MG63 (cell line): ENCODE measurements around the gene ZNF358. TPM values are rescaled to one million over a fixed set of nuclear protein-coding genes. Genes with fewer than 3 reads are reported as not detected.
A peak's percentile ranks its signal among the peaks of the same experiment; 100 is the strongest.

Source experiments
- DNase-seq: peaks from one replicate; pipeline ENCODE4 v3.0.0-alpha.2; 2020
- H3K27me3 ChIP-seq: fragments of 250-450 bp; sonication (Bioruptor Pico); 2 replicates; pipeline ENCODE4 v1.5.1; 2020; ENCODE audit warnings: mild to moderate bottlenecking, moderate library complexity
- H3K36me3 ChIP-seq: fragments of 250-450 bp; sonication (Bioruptor Pico); 2 replicates; pipeline ENCODE4 v1.5.1; 2020; ENCODE audit warnings: mild to moderate bottlenecking, moderate library complexity
- H3K4me3 ChIP-seq: fragments of 250-450 bp; sonication (Bioruptor Pico); 2 replicates; pipeline ENCODE4 v1.5.1; 2020; ENCODE audit warnings: mild to moderate bottlenecking, moderate library complexity
- H3K9me3 ChIP-seq: fragments of 250-450 bp; sonication (Bioruptor Pico); 2 replicates; pipeline ENCODE4 v1.5.1; 2020; ENCODE audit warnings: mild to moderate bottlenecking, moderate library complexity
- total RNA-seq: library from RNA; depleted of rRNA; stranded (reverse); fragments of >200 nt; shearing (Covaris generic); gene quantifications from 2 replicates; pipeline ENCODE4 v1.2.3, GENCODE V29; 2014; ENCODE audit warnings: low replicate concordance

Gene ZNF358
- total RNA-seq, 1 experiment from 2014 or later, result 44.9 TPM

DNA sequence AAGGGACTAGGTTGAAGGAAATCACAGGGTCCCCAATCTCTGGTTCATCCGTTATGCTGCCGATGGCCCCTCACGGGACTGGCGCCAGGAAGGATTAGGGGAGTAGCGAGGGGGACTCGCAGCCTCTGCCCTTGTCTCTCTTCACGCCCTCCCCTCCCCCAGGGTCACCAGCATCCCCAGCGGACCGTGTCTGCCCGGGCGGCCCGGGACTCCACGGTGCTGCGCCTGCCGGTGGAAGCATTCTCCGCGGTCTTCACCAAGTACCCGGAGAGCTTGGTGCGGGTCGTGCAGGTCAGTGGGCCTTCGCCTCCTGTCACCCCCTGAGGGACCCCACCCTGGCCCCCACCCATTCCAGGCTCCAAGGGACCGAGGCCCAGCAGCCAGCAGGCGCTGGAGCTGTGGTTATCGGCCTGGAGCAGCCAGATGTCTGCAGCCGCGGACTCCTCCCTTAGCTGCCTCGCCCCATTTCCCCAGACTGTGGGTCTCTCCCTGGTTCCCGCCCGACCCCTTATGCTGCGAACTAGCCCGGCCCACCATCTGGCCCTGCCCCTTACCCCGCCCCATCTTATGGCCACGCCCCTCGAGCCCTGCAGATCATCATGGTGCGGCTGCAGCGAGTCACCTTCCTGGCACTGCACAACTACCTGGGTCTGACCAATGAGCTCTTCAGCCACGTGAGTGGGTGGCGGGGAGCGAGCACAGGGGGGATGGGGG lies 25.0 kb downstream of the ZNF358 start:
- Histone ChIP-seq H3K27me3 (no peaks in the 10 kb centered on the region), H3K36me3 (peaks cover 64% of the 10 kb centered on the region), H3K4me3 (no peak overlapping the region), H3K9me3 (no peaks in the 10 kb centered on the region)
- DNase-seq, result peak; percentile 71

DNA sequence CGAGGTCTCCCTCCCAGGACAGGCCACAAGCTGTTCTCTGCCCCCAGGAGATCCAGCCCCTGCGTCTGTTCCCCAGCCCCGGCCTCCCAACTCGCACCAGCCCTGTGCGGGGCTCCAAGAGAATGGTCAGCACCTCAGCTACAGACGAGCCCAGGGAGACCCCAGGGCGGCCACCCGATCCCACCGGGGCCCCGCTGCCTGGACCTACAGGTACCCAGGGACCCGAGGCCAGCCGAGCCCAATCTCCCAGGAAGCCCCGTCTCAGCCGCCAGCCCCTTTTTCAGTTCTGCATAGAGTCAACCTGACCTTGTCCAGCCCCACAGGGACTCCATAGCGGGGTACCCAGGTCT lies 25.5 kb downstream of the ZNF358 start:
- no peak overlapping the region for H3K4me3 ChIP-seq

DNA sequence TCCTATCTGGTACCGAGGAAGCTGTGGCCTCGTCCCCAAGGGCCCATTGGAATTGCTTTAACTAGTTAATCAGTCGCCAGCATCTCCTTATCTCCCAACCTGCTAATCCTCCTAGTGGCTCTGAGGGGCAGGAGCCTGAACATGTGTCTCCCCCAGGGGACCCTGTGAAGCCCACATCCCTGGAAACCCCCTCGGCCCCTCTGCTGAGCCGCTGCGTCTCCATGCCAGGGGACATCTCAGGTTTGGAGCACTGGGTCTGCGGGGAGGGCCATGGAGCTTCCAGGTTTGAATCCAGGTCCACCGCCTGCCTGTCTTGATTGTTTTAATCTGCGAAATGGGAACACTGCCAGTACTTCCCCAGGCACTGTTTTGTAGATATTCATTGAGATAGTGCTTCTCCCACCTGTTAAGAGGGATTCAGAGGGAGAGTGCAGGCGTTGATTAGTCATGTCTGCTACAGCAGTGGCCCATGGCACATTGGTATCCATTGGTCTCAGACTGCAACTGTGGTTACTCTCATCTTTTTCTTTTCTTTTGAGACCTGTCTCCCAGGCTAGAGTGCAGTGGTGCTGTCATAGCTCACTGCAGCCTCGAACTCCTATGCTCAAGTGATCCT lies 26.0 kb downstream of the ZNF358 start:
- no peak overlapping the region for H3K4me3 ChIP-seq
- no peaks in the 10 kb centered on the region for H3K27me3 ChIP-seq
- no peak for DNase-seq
- H3K36me3 ChIP-seq, result peaks cover 63% of the 10 kb centered on the region
- no peaks in the 10 kb centered on the region for H3K9me3 ChIP-seq

More for the DNA sequence above, 25.5 kb downstream of the ZNF358 start:
- DNase-seq, result no peak
- Histone ChIP-seq H3K9me3 (no peaks in the 10 kb centered on the region), H3K36me3 (peaks cover 64% of the 10 kb centered on the region), H3K27me3 (no peaks in the 10 kb centered on the region)

GRCh38 chr19:7542556-7543348 lies 26.8 kb downstream of the ZNF358 start:
- Histone ChIP-seq H3K27me3 (no peaks in the 10 kb centered on the region), H3K4me3 (no peak overlapping the region), H3K36me3 (peaks cover 55% of the 10 kb centered on the region), H3K9me3 (no peaks in the 10 kb centered on the region)
- DNase-seq, result no peak

- H3K36me3 ChIP-seq, result peaks cover 39% of the 10 kb centered on the region
- H3K4me3 ChIP-seq, result no peak overlapping the region
- no peak for DNase-seq
- no peaks in the 10 kb centered on the region for H3K9me3 ChIP-seq
- H3K27me3 ChIP-seq, result no peaks in the 10 kb centered on the region
Observed at GRCh38 chr19:7544626-7545025, 28.7 kb downstream of the ZNF358 start.

DNA sequence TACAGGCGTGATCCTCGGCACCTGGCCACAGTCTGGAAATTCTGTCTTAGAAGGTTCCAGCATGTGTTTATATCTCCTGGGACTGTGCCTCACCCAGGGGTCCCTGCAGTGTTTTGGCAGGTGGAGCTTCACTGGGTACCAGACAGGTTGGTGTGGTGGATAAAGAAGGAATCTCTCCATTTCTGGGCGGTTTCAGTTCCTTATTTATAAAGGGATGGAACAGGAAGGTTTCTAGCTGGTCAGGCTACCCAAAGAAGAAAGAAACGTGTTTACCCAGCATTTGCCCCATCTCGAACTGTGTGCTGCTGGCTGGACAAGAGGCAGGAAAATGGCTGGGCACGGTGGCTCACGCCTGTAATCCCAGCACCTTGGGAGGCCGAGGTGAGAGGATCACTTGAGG lies 29.4 kb downstream of the ZNF358 start:
- peaks cover 43% of the 10 kb centered on the region for H3K36me3 ChIP-seq
- H3K4me3 ChIP-seq, result no peak overlapping the region
- H3K9me3 ChIP-seq, result no peaks in the 10 kb centered on the region
- no peak for DNase-seq
- H3K27me3 ChIP-seq, result no peaks in the 10 kb centered on the region

DNA sequence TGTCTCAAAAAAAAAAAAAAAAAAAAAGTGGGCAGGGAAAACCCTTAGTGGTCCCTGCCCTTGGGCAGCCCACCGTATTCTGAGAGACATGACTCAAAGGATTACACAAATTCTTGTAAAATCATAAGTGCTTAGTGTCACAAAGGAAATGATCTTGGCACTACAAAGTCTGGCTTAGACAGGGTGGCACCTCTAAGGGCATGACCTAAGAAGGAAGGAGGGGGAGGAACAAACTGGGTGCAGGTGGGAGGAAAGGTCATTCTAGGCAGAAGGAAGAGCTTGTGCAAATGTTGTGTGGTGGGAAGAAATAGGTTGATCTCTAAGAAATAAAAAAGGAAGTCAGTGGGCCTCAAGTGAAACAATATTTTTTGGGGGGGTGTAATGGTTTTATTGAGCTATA lies 30.0 kb downstream of the ZNF358 start:
- Histone ChIP-seq H3K36me3 (peaks cover 44% of the 10 kb centered on the region), H3K27me3 (no peaks in the 10 kb centered on the region), H3K9me3 (no peaks in the 10 kb centered on the region), H3K4me3 (no peak overlapping the region)
- DNase-seq, result no peak

- Histone ChIP-seq H3K36me3 (peaks cover 41% of the 10 kb centered on the region), H3K27me3 (no peaks in the 10 kb centered on the region), H3K9me3 (no peaks in the 10 kb centered on the region), H3K4me3 (no peak overlapping the region)
- DNase-seq, result no peak
Observed at GRCh38 chr19:7547159-7547558, 31.3 kb downstream of the ZNF358 start.

- H3K9me3 ChIP-seq, result no peaks in the 10 kb centered on the region
- H3K4me3 ChIP-seq, result no peak overlapping the region
- H3K36me3 ChIP-seq, result peaks cover 29% of the 10 kb centered on the region
- no peak for DNase-seq
- H3K27me3 ChIP-seq, result no peaks in the 10 kb centered on the region
Observed at GRCh38 chr19:7549429-7550148, 33.7 kb downstream of the ZNF358 start.

GRCh38 chr19:7550169-7550770 lies 34.4 kb downstream of the ZNF358 start:
- DNase-seq, result no peak
- H3K4me3 ChIP-seq, result no peak overlapping the region

GRCh38 chr19:7550987-7551761 lies 35.3 kb downstream of the ZNF358 start:
- no peaks in the 10 kb centered on the region for H3K27me3 ChIP-seq
- DNase-seq, result no peak
- peaks cover 35% of the 10 kb centered on the region for H3K36me3 ChIP-seq
- H3K4me3 ChIP-seq, result no peak overlapping the region
- H3K9me3 ChIP-seq, result no peaks in the 10 kb centered on the region

More at GRCh38 chr19:7550169-7550770, 34.4 kb downstream of the ZNF358 start:
- H3K27me3 ChIP-seq, result no peaks in the 10 kb centered on the region
- H3K9me3 ChIP-seq, result no peaks in the 10 kb centered on the region
- H3K36me3 ChIP-seq, result peaks cover 31% of the 10 kb centered on the region

GRCh38 chr19:7552781-7553180 lies 36.9 kb downstream of the ZNF358 start:
- DNase-seq, result no peak
- Histone ChIP-seq H3K9me3 (no peaks in the 10 kb centered on the region), H3K4me3 (no peak overlapping the region), H3K36me3 (peaks cover 46% of the 10 kb centered on the region), H3K27me3 (no peaks in the 10 kb centered on the region)

GRCh38 chr19:7554565-7554964 lies 38.7 kb downstream of the ZNF358 start:
- Histone ChIP-seq H3K27me3 (no peaks in the 10 kb centered on the region), H3K4me3 (no peak overlapping the region), H3K36me3 (peaks cover 60% of the 10 kb centered on the region), H3K9me3 (no peaks in the 10 kb centered on the region)
- DNase-seq, result no peak

- peaks cover 58% of the 10 kb centered on the region for H3K36me3 ChIP-seq
- no peaks in the 10 kb centered on the region for H3K27me3 ChIP-seq
- no peak overlapping the region for H3K4me3 ChIP-seq
- no peaks in the 10 kb centered on the region for H3K9me3 ChIP-seq
- DNase-seq, result no peak
Observed at GRCh38 chr19:7554990-7555864, 39.3 kb downstream of the ZNF358 start.

DNA sequence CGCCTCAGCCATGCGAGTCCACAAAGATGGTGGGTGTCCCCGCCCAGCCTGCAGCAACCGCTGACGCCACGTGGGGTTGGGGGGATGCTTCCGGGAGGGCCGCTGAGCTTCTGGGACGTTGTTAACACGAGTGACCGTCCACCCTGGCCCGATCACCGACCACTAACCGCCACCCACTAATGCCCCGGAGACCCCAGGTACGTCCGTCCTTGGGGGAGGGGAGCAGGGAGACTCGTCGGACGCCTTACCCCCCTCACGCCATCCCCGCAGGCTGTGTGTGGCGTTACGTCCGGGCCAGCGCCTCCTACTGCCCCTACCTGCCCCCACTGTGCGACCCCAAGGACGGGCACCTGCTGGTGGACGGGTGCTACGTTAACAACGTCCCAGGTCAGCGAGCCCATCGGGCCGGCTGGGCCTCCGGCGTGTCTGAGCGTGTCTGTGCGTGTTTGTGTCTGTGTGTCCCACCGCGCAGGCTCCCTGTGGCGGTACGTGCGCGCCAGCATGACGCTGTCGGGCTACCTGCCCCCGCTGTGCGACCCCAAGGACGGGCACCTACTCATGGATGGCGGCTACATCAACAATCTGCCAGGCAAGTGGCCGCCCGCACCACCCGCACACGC lies 40.9 kb downstream of the ZNF358 start:
- H3K9me3 ChIP-seq, result no peaks in the 10 kb centered on the region
- no peaks in the 10 kb centered on the region for H3K27me3 ChIP-seq
- DNase-seq, result no peak
- H3K4me3 ChIP-seq, result no peak overlapping the region
- H3K36me3 ChIP-seq, result peaks cover 48% of the 10 kb centered on the region
